NCI-H2107 treated with DMSO at 0.1 percent for 48 hours (cell line): ENCODE data around the gene ETS2.
A peak's percentile ranks its signal among the peaks of the same experiment; 100 is the strongest.

Source experiments
- DNase-seq: peaks from one replicate; lab custom pipeline; 2025; ENCODE audit not compliant: unreplicated experiment; lab: John Stamatoyannopoulos, UW

ETS2 gene

GRCh38 chr21:38777015-38777414 lies 28.7 kb upstream of the ETS2 start:
- no peak for DNase-seq

- no peak for DNase-seq
Observed at GRCh38 chr21:38777531-38777930, 28.2 kb upstream of the ETS2 start.

- DNase-seq, result no peak
Observed at GRCh38 chr21:38780879-38781278, 24.9 kb upstream of the ETS2 start.

GRCh38 chr21:38784458-38785266 lies 21.1 kb upstream of the ETS2 start:
- DNase-seq, result no peak

- no peak for DNase-seq
Observed at GRCh38 chr21:38785483-38785882, 20.2 kb upstream of the ETS2 start.

GRCh38 chr21:38787016-38787415 lies 18.7 kb upstream of the ETS2 start:
- no peak for DNase-seq

GRCh38 chr21:38787461-38788274 lies 18.1 kb upstream of the ETS2 start:
- peak; percentile 80 for DNase-seq

- no peak for DNase-seq
Observed at GRCh38 chr21:38788275-38788905, 17.3 kb upstream of the ETS2 start.

- DNase-seq, result no peak
Observed at GRCh38 chr21:38789275-38789674, 16.5 kb upstream of the ETS2 start.

GRCh38 chr21:38790059-38790458 lies 15.7 kb upstream of the ETS2 start:
- no peak for DNase-seq

GRCh38 chr21:38790961-38791360 lies 14.8 kb upstream of the ETS2 start:
- no peak for DNase-seq

- DNase-seq, result no peak
Observed at GRCh38 chr21:38792676-38793459, 12.9 kb upstream of the ETS2 start.

- peak; percentile 77 for DNase-seq
Observed at GRCh38 chr21:38793926-38794713, 11.6 kb upstream of the ETS2 start.

GRCh38 chr21:38794978-38795377 lies 10.8 kb upstream of the ETS2 start:
- DNase-seq, result peak; percentile 85

GRCh38 chr21:38795475-38795874 lies 10.3 kb upstream of the ETS2 start:
- DNase-seq, result no peak

GRCh38 chr21:38796424-38796823 lies 9.3 kb upstream of the ETS2 start:
- no peak for DNase-seq

- DNase-seq, result no peak
Observed at GRCh38 chr21:38797470-38797869, 8.3 kb upstream of the ETS2 start.

- DNase-seq, result no peak
Observed at GRCh38 chr21:38798081-38798480, 7.6 kb upstream of the ETS2 start.

GRCh38 chr21:38798481-38798882 lies 7.2 kb upstream of the ETS2 start:
- DNase-seq, result no peak

GRCh38 chr21:38800046-38800758 lies 5.5 kb upstream of the ETS2 start:
- no peak for DNase-seq
